Endothelial cell of umbilical vein (primary cell): ENCODE measurements around the gene TMPRSS5.

Experiments used
- EZH2 ChIP-seq: IDR thresholded peaks from 2 replicates; pipeline ENCODE4 v1.6.1; 2012; ENCODE audit warnings: borderline replicate concordance, low read depth, mild to moderate bottlenecking, moderate library complexity, low read length, inconsistent platforms; ENCODE audit not compliant: severe bottlenecking
- JUN ChIP-seq: IDR thresholded peaks from 2 replicates; pipeline ENCODE4 v1.6.1; 2011; ENCODE audit warnings: borderline replicate concordance, low read depth; ENCODE audit not compliant: insufficient read length, insufficient read depth
- MYC ChIP-seq: IDR thresholded peaks from one replicate; pipeline ENCODE4 v1.6.1; 2011; ENCODE audit warnings: mild to moderate bottlenecking, low read depth, low read length
- POLR2A ChIP-seq: IDR thresholded peaks from 2 replicates; pipeline ENCODE4 v1.6.1; 2012; ENCODE audit warnings: low read depth, mild to moderate bottlenecking, control low read depth, low read length
- POLR2AphosphoS5 ChIP-seq: IDR thresholded peaks from 2 replicates; pipeline ENCODE4 v1.6.1; 2012; ENCODE audit warnings: low read depth, mild to moderate bottlenecking, control low read depth, low read length, moderate library complexity; ENCODE audit not compliant: insufficient read depth
- TF ChIP-seq, protein P1 (sequence below), 2 donors: IDR thresholded peaks; 1 replicate in 1 of 2; 2 replicates in 1 of 2; pipeline ENCODE4 v1.5.1; 2011; ENCODE audit warnings: low read length in 2 of 2, mild to moderate bottlenecking in 2 of 2, moderate library complexity in 2 of 2, control low read depth in 1 of 2, inconsistent platforms in 1 of 2, low read depth in 1 of 2; ENCODE audit not compliant: insufficient read depth in 1 of 2; ENCODE audit errors: extremely low read depth in 1 of 2

DNA sequence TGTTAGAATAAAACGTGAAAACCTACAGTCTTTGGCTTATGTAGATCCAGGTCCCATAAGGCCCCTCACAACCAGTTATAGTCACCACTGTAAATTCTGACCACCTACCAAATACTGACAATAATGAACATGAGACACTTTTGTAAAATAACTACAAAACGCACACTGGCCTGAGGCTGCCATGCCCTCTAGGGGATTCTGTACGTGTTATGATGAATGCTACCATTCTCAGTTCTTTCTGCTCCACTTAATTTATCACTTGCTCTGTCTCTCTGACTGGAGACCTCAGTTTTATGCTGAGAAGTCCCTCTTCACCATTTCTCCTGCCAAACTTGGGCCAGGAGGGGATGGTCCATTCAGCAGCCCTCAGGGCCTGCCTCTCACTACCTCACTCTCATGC is 18.7 kb upstream of the TMPRSS5 start:
- TF ChIP-seq, protein P1, sequence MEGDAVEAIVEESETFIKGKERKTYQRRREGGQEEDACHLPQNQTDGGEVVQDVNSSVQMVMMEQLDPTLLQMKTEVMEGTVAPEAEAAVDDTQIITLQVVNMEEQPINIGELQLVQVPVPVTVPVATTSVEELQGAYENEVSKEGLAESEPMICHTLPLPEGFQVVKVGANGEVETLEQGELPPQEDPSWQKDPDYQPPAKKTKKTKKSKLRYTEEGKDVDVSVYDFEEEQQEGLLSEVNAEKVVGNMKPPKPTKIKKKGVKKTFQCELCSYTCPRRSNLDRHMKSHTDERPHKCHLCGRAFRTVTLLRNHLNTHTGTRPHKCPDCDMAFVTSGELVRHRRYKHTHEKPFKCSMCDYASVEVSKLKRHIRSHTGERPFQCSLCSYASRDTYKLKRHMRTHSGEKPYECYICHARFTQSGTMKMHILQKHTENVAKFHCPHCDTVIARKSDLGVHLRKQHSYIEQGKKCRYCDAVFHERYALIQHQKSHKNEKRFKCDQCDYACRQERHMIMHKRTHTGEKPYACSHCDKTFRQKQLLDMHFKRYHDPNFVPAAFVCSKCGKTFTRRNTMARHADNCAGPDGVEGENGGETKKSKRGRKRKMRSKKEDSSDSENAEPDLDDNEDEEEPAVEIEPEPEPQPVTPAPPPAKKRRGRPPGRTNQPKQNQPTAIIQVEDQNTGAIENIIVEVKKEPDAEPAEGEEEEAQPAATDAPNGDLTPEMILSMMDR (IDR thresholded peaks at IDR 0.05; ENCODE audit: extremely low read depth in 1 of 2, insufficient read depth in 1 of 2, low read depth in 1 of 2, low read length in 2 of 2) = no peak
- TF ChIP-seq POLR2A (no peak), EZH2 (no peak), JUN (no peak), POLR2AphosphoS5 (no peak), MYC (no peak)
